IMR-90 (cell line): Measurements from ENCODE around the gene TGFBI. TPM values are rescaled to one million over a fixed set of nuclear protein-coding genes. Genes with fewer than 3 reads are reported as not detected.

Experiments
- ATAC-seq: fragments of 200-7000 bp; cut with Tn5 transposase; 2 replicates; pipeline ENCODE4 v1.9.1; 2020; ENCODE audit warnings: low read depth, mild to moderate bottlenecking, moderate library complexity
- BruUV-seq: library from RNA; stranded (reverse); fragments of 400-500 nt; replicated peaks from 2 replicates; lab custom pipeline; 2021; lab: Mats Ljungman, UMichigan
- CTCF ChIA-PET: fragments of 300-600 bp; formaldehyde crosslinking; extraction: SDS; loops from one replicate; lab custom pipeline; 2021; ENCODE audit warnings: antibody characterized with exemption; lab: Yijun Ruan, JAX
- POLR2A ChIA-PET: fragments of 300-600 bp; sonication (Branson Sonifier 250); formaldehyde crosslinking; loops from one replicate; lab custom pipeline; 2022; ENCODE audit warnings: antibody characterized with exemption; ENCODE audit not compliant: unreplicated experiment; lab: Charles Lee
- DNase-seq: peaks from one replicate; pipeline ENCODE4 v3.0.0; 2013
- H2AFZ ChIP-seq: replicated peaks from 2 replicates; pipeline ENCODE3; 2013; ENCODE audit warnings: low read length, mild to moderate bottlenecking; ENCODE audit not compliant: poor library complexity
- H2AK5ac ChIP-seq: 2 replicates; pipeline ENCODE4 v1.6.1; 2013; ENCODE audit warnings: low read depth, low read length, inconsistent platforms
- H2AK9ac ChIP-seq: replicated peaks from 2 replicates; pipeline ENCODE3; 2013; ENCODE audit warnings: mild to moderate bottlenecking, low read depth, low read length, moderate library complexity; ENCODE audit not compliant: poor library complexity
- H2BK120ac ChIP-seq: 2 replicates; pipeline ENCODE4 v1.6.1; 2013; ENCODE audit warnings: low read depth, low read length, inconsistent platforms
- H2BK15ac ChIP-seq: 3 replicates; pipeline ENCODE4 v1.6.1; 2013; ENCODE audit warnings: low read depth, low read length, inconsistent platforms
- H2BK20ac ChIP-seq: 2 replicates; pipeline ENCODE4 v1.6.1; 2013; ENCODE audit warnings: low read depth, mild to moderate bottlenecking, inconsistent platforms, low read length, moderate library complexity
- H2BK5ac ChIP-seq: 2 replicates; pipeline ENCODE4 v1.6.1; 2013; ENCODE audit warnings: mild to moderate bottlenecking, low read depth, low read length, inconsistent platforms; ENCODE audit not compliant: poor library complexity, severe bottlenecking
- H3K14ac ChIP-seq: replicated peaks from 2 replicates; pipeline ENCODE4 v1.6.1; 2013; ENCODE audit warnings: low read depth, low read length, inconsistent platforms
- H3K18ac ChIP-seq: 2 replicates; pipeline ENCODE4 v1.6.1; 2013; ENCODE audit warnings: low read depth, low read length, control low read depth
- H3K23ac ChIP-seq: 2 replicates; pipeline ENCODE4 v1.6.1; 2013; ENCODE audit warnings: low read depth, low read length, inconsistent platforms
- H3K27ac ChIP-seq: 2 replicates; pipeline ENCODE4 v1.5.1; 2013; ENCODE audit warnings: mild to moderate bottlenecking, control low read depth, low read length; ENCODE audit not compliant: insufficient read depth
- H3K27me3 ChIP-seq: 2 replicates; pipeline ENCODE4 v1.6.1; 2013; ENCODE audit warnings: low read length; ENCODE audit not compliant: control insufficient read depth, insufficient read depth
- H3K36me3 ChIP-seq: 2 replicates; pipeline ENCODE4 v1.6.1; 2013; ENCODE audit warnings: low read length, mixed read lengths; ENCODE audit not compliant: control insufficient read depth, insufficient read depth
- H3K4ac ChIP-seq: 2 replicates; pipeline ENCODE4 v1.6.1; 2013; ENCODE audit warnings: low read depth, low read length, inconsistent platforms
- H3K4me1 ChIP-seq: 2 replicates; pipeline ENCODE4 v1.6.1; 2013; ENCODE audit warnings: low read length, mixed read lengths; ENCODE audit not compliant: control insufficient read depth, insufficient read depth
- H3K4me2 ChIP-seq: 2 replicates; pipeline ENCODE4 v1.6.1; 2013; ENCODE audit warnings: low read depth, mild to moderate bottlenecking, control low read depth, low read length, moderate library complexity
- H3K4me3 ChIP-seq: 2 replicates; pipeline ENCODE4 v1.5.1; 2013; ENCODE audit warnings: low read depth, mild to moderate bottlenecking, control low read depth, low read length, moderate library complexity; ENCODE audit not compliant: insufficient read depth
- H3K56ac ChIP-seq: 2 replicates; pipeline ENCODE4 v1.6.1; 2013; ENCODE audit warnings: low read length, inconsistent platforms; ENCODE audit not compliant: insufficient read depth; ENCODE audit errors: extremely low read depth
- H3K79me1 ChIP-seq, 2 experiments: 2 replicates each; pipeline ENCODE4 v1.6.1; 2013; ENCODE audit warnings: low read length in 2 of 2, inconsistent platforms in 1 of 2, low read depth in 1 of 2
- H3K9ac ChIP-seq: 2 replicates; pipeline ENCODE4 v1.6.1; 2013; ENCODE audit warnings: low read depth, low read length, control low read depth
- H3K9me1 ChIP-seq: 2 replicates; pipeline ENCODE4 v1.6.1; 2013; ENCODE audit warnings: low read length, inconsistent platforms; ENCODE audit not compliant: insufficient read depth
- H3K9me3 ChIP-seq: 2 replicates; pipeline ENCODE4 v1.6.1; 2013; ENCODE audit warnings: low read length; ENCODE audit not compliant: control insufficient read depth, insufficient read depth
- H4K20me1 ChIP-seq: 2 replicates; pipeline ENCODE4 v1.6.1; 2013; ENCODE audit warnings: low read length, inconsistent platforms; ENCODE audit not compliant: insufficient read depth
- H4K5ac ChIP-seq: 2 replicates; pipeline ENCODE4 v1.6.1; 2013; ENCODE audit warnings: mild to moderate bottlenecking, low read depth, low read length, control low read depth
- H4K8ac ChIP-seq, 2 experiments: 2 replicates each; pipeline ENCODE4 v1.6.1; 2013; ENCODE audit warnings: low read depth in 2 of 2, low read length in 2 of 2, control low read depth in 1 of 2, inconsistent platforms in 1 of 2
- H4K91ac ChIP-seq: 2 replicates; pipeline ENCODE4 v1.6.1; 2013; ENCODE audit warnings: low read depth, low read length, inconsistent platforms; ENCODE audit not compliant: insufficient read depth
- CHD1 ChIP-seq: IDR thresholded peaks from 2 replicates; pipeline ENCODE4 v1.6.1; 2012; ENCODE audit warnings: low read depth, low read length, improper control_type of control experiment
- CTCF ChIP-seq: conservative IDR thresholded peaks from 2 replicates; pipeline ENCODE4 v1.5.1; 2012; ENCODE audit warnings: mild to moderate bottlenecking, low read depth, low read length, improper control_type of control experiment
- FOS ChIP-seq: fragments of 150-350 bp; IDR thresholded peaks from 2 replicates; pipeline ENCODE4 v1.6.1; 2016; ENCODE audit warnings: low read depth, low read length
- MAFK ChIP-seq: IDR thresholded peaks from 2 replicates; pipeline ENCODE4 v1.6.1; 2012; ENCODE audit warnings: low read depth, low read length, improper control_type of control experiment
- MAZ ChIP-seq: IDR thresholded peaks from 2 replicates; pipeline ENCODE4 v1.6.1; 2012; ENCODE audit warnings: low read depth, mild to moderate bottlenecking, low read length, improper control_type of control experiment, moderate library complexity, borderline replicate concordance
- MXI1 ChIP-seq: IDR thresholded peaks from 2 replicates; pipeline ENCODE4 v1.6.1; 2012; ENCODE audit warnings: low read depth, mild to moderate bottlenecking, low read length, moderate library complexity, borderline replicate concordance
- NFE2L2 ChIP-seq: fragments of 150-350 bp; IDR thresholded peaks from 2 replicates; pipeline ENCODE4 v1.6.1; 2016; ENCODE audit warnings: low read depth, mild to moderate bottlenecking, low read length
- POLR2A ChIP-seq: IDR thresholded peaks from 2 replicates; pipeline ENCODE4 v1.6.1; 2012; ENCODE audit warnings: mild to moderate bottlenecking, low read depth, low read length
- RAD21 ChIP-seq: IDR thresholded peaks from 2 replicates; pipeline ENCODE4 v1.6.1; 2012; ENCODE audit warnings: low read length, improper control_type of control experiment
- RCOR1 ChIP-seq: IDR thresholded peaks from 2 replicates; pipeline ENCODE4 v1.6.1; 2012; ENCODE audit warnings: mild to moderate bottlenecking, low read length, improper control_type of control experiment; ENCODE audit not compliant: insufficient replicate concordance
- RFX5 ChIP-seq: IDR thresholded peaks from 2 replicates; pipeline ENCODE4 v1.8.0; 2012; ENCODE audit warnings: low read depth, mild to moderate bottlenecking, low read length, moderate library complexity
- USF2 ChIP-seq: fragments of 150-350 bp; IDR thresholded peaks from 2 replicates; pipeline ENCODE4 v1.6.1; 2017; ENCODE audit warnings: mild to moderate bottlenecking, antibody characterized with exemption, low read length, low read depth
- WGBS, 2 experiments: methylation state at CpG; one replicate each; pipeline versions ENCODE4 v1.1.5 to v1.1.7; 2013; ENCODE audit warnings: missing lambda C conversion rate in 2 of 2; ENCODE audit not compliant: insufficient read length in 1 of 2; ENCODE audit errors: extremely low coverage in 2 of 2; 5-methylcytosine and 5-hydroxymethylcytosine counted together
- dilution Hi-C: fragments of 300-500 bp; cut with HindIII; formaldehyde crosslinking; loops from one replicate; pipeline ENCODE4 v1.14.3; 2018; ENCODE audit warnings: low sequenced_read_pairs; ENCODE audit not compliant: unreplicated experiment
- in situ Hi-C: fragments of 300-500 bp; cut with MboI; formaldehyde crosslinking; loops from 3 replicates; pipeline ENCODE4 v1.14.3; 2019; ENCODE audit warnings: low sequenced_read_pairs, inconsistent platforms, mixed read lengths
- intact Hi-C: fragments of 100-400 bp; cut with micrococcal nuclease; formaldehyde crosslinking; loops from 2 replicates; pipeline ENCODE4 v1.10.0; 2022
- polyA plus RNA-seq, 3 experiments: library from polyadenylated mRNA; depleted of rRNA; stranded (reverse); fragments of >200 nt; gene quantifications; 2 replicates each; pipeline ENCODE4 v1.2.3, GENCODE V29; 2012; ENCODE audit warnings: low replicate concordance in 1 of 3
- total RNA-seq: library from RNA; depleted of rRNA; stranded (reverse); fragments of >200 nt; gene quantifications from 2 replicates; pipeline ENCODE4 v1.2.3, GENCODE V29; 2012
- TF ChIP-seq, protein P1 (sequence below): fragments of 150-350 bp; IDR thresholded peaks from 2 replicates; pipeline ENCODE4 v1.6.1; 2016; ENCODE audit warnings: low read depth, mild to moderate bottlenecking, low read length, moderate library complexity, borderline replicate concordance

TGFBI gene
- total and polyA plus RNA-seq, 2 of the 4 experiments (the other 2 are of a cell fraction): 618 to 1,551 TPM

DNA sequence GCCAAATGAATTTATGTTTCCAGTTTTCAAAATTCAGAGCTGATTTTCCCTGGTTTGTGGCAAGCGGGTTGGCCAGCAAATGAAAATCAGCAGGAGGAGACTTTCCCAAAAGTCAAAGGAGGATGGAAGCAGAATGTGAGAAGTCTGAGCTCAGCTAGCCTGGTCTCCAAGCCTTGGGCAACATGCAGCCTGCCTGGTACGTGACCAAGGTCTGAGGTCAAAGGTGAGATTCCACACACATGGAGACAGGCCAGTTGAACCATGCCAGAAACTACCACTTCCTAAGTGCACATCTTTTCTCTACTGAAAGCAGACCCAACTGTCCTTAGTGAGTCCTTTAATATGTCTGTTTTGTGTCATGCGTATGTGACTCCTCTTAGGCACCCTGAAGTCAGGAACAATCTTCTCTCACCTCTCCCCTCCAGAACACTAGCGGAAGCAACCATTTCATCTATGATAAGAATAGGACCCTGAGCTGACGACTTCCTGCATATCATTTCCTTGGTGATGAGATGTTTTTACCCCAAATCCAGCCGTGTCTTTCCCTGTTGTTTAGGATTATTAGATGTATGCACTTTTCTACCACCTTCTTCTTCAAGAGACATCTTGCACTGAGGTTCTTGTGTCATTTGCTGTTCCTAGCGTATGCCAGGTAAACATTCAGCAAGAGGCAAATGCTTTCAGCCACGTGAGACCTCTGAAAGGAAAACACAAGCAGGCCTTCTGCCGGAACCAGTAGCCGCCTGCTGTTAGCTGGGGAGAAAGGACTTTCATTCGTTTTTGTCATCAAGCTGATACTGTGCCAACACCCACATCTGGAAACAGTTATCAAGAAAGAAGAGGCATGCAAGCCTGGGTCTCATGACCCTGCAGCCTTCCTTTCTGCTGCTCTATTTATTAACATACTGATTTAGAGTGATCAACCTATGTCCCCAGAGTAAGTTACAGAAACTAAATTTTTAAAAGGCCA, 9.7 kb upstream of the TGFBI start:
- H3K79me1 ChIP-seq: peaks cover 0 to 15% of the 10 kb centered on the region in 2 experiments; a peak in 2 of 4 replicates
- peak overlapping the region; percentile 86 to 96 for H4K8ac ChIP-seq
- peak overlapping the region; percentile 97 for H3K18ac ChIP-seq
- H3K4me2 ChIP-seq: peak overlapping the region; percentile 58
- H3K23ac ChIP-seq: peak overlapping the region; percentile 97
- peak overlapping the region; percentile 93 for H4K5ac ChIP-seq
- H2AK9ac ChIP-seq: no peak overlapping the region
- H3K36me3 ChIP-seq: no peaks in the 10 kb centered on the region
- dilution Hi-C loops (no loop called here), in situ Hi-C loops (no loop called here), intact Hi-C loops (loop anchor here (1.0 to 5.0 kb wide), 4 partner anchors 24 to 132 kb away; no protein-coding TSS in a partner anchor)
- peaks cover 30% of the 10 kb centered on the region for H3K9me1 ChIP-seq
- no peaks in the 10 kb centered on the region for H3K9me3 ChIP-seq
- H3K14ac ChIP-seq: peak overlapping the region; percentile 97
- no peak overlapping the region for H3K4me3 ChIP-seq
- peak overlapping the region; percentile 94 for H3K27ac ChIP-seq
- WGBS, 2 experiments: 0% methylated on average over 3 of the region's 11 CpGs; no CpG with 5 or more reads in 1 of the 2 experiments
- ATAC-seq (peak; percentile 44), DNase-seq (peak; percentile 99)
- peak overlapping the region; percentile 98 for H2BK5ac ChIP-seq
- peaks cover 52% of the 10 kb centered on the region for H3K4me1 ChIP-seq
- H2BK20ac ChIP-seq: peak overlapping the region; percentile 98
- peak overlapping the region; percentile 98 for H4K91ac ChIP-seq
- peak overlapping the region; percentile 98 for H2BK120ac ChIP-seq
- no peaks in the 10 kb centered on the region for H4K20me1 ChIP-seq
- ChIA-PET CTCF (interaction anchor here (0.7 to 1.6 kb wide), 6 partner anchors 13 to 74 kb away, joined by 3 to 6 read pairs (median 4); no protein-coding TSS in a partner anchor), POLR2A (no interaction called here)
- H3K27me3 ChIP-seq: no peaks in the 10 kb centered on the region
- peak overlapping the region; percentile 98 for H3K4ac ChIP-seq
- H3K9ac ChIP-seq: peak overlapping the region; percentile 75
- peak overlapping the region; percentile 95 for H2AK5ac ChIP-seq
- peak overlapping the region; percentile 92 for H2BK15ac ChIP-seq
- no TSS peak for BruUV-seq
- H2AFZ ChIP-seq: no peak overlapping the region
- peak overlapping the region; percentile 96 for H3K56ac ChIP-seq
- TF ChIP-seq FOS (no peak), POLR2A (no peak), RFX5 (no peak), MAZ (0 out of 2 replicates have a peak, but pooled peaks have one; percentile 21), CTCF (peak; percentile 64), RAD21 (peak; percentile 70), USF2 (peak; percentile 51), MXI1 (peak; percentile 92), MAFK (0 out of 2 replicates have a peak, but pooled peaks have one; percentile 2), NFE2L2 (no peak), RCOR1 (no peak), CHD1 (no peak)
- TF ChIP-seq, protein P1, sequence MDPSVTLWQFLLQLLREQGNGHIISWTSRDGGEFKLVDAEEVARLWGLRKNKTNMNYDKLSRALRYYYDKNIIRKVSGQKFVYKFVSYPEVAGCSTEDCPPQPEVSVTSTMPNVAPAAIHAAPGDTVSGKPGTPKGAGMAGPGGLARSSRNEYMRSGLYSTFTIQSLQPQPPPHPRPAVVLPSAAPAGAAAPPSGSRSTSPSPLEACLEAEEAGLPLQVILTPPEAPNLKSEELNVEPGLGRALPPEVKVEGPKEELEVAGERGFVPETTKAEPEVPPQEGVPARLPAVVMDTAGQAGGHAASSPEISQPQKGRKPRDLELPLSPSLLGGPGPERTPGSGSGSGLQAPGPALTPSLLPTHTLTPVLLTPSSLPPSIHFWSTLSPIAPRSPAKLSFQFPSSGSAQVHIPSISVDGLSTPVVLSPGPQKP: no peak
